K562 (cell line): ENCODE data around the gene CHRM1. TPM values are rescaled to one million over a fixed set of nuclear protein-coding genes. Genes with fewer than 3 reads are reported as not detected.

Source experiments
- DACH1 ChIP-seq: fragments of 450-650 bp; IDR thresholded peaks from 2 replicates; pipeline ENCODE4 v1.6.1; 2018; ENCODE audit not compliant: partially characterized antibody
- FOXP1 ChIP-seq: sonication (generic); formaldehyde crosslinking; IDR thresholded peaks from 2 replicates; pipeline ENCODE4 v1.8.0; 2022; ENCODE audit warnings: mild to moderate bottlenecking, missing genetic modification reagents
- L3MBTL2 ChIP-seq: fragments of 450-650 bp; IDR thresholded peaks from 2 replicates; pipeline ENCODE4 v1.6.1; 2016; ENCODE audit warnings: mild to moderate bottlenecking, moderate library complexity
- POLR3G ChIP-seq: IDR thresholded peaks from 2 replicates; pipeline ENCODE4 v1.6.1; 2011; ENCODE audit not compliant: insufficient read length, insufficient replicate concordance; ENCODE audit errors: extremely low read depth
- SIRT6 ChIP-seq: IDR thresholded peaks from one replicate; pipeline ENCODE4 v1.6.1; 2012; ENCODE audit warnings: low read depth, mild to moderate bottlenecking, control low read depth, inconsistent platforms, low read length, moderate library complexity
- SUPT5H ChIP-seq: fragments of 450-650 bp; IDR thresholded peaks from 2 replicates; pipeline ENCODE4 v1.6.1; 2016
- TEAD2 ChIP-seq: fragments of 450-650 bp; IDR thresholded peaks from 2 replicates; pipeline ENCODE4 v1.6.1; 2016; ENCODE audit warnings: missing genetic modification characterization, control low read depth, missing compliant biosample characterization
- TEAD4 ChIP-seq, 2 experiments: sonication (generic) in 1 of 2; formaldehyde crosslinking in 1 of 2; IDR thresholded peaks; 2 replicates each; pipeline versions ENCODE4 v1.6.1 to v1.8.0; 2012 to 2022; ENCODE audit warnings: borderline replicate concordance in 1 of 2, inconsistent platforms in 1 of 2, low read length in 1 of 2, mild to moderate bottlenecking in 1 of 2, missing genetic modification reagents in 1 of 2
- ZBTB7A ChIP-seq: IDR thresholded peaks from 2 replicates; pipeline ENCODE4 v1.6.1; 2011; ENCODE audit warnings: low read depth, mild to moderate bottlenecking, low read length, moderate library complexity, borderline replicate concordance; ENCODE audit not compliant: control insufficient read depth
- ZNF121 ChIP-seq: sonication (generic); formaldehyde crosslinking; conservative IDR thresholded peaks from 2 replicates; pipeline ENCODE4 v1.8.0; 2022; ENCODE audit warnings: missing genetic modification reagents
- ZNF239 ChIP-seq: fragments of 250-450 bp; sonication (Bioruptor Pico); IDR thresholded peaks from 2 replicates; pipeline ENCODE4 v1.4.0; 2020; ENCODE audit warnings: mild to moderate bottlenecking
- ZNF41 ChIP-seq: fragments of 250-450 bp; sonication (Bioruptor Pico); conservative IDR thresholded peaks from 2 replicates; pipeline ENCODE4 v1.4.0; 2020; ENCODE audit warnings: mild to moderate bottlenecking
- polyA plus RNA-seq, 8 experiments: library from polyadenylated mRNA; depleted of rRNA in 4 of 8; stranded (reverse) in 5 of 8; unstranded in 3 of 8; fragments of >200 nt; fragmentation: Nextera tagmentation in 2 of 8; fragmentation: Illumina TruSeq in 1 of 8; extraction: Ambion mirVana in 2 of 8; extraction: Trizol in 1 of 8; gene quantifications; 2 replicates each; pipeline versions ENCODE4 v1.2.1 to v1.2.3, GENCODE V29; 2011 to 2014; ENCODE audit warnings: inconsistent platforms in 1 of 8, missing spikeins in 1 of 8
- total RNA-seq, 7 experiments: library from RNA; depleted of rRNA in 6 of 7; stranded (reverse); fragments of >200 nt in 6 of 7; fragmentation: Illumina TruSeq in 2 of 7; extraction: Trizol in 2 of 7; gene quantifications; 2 replicates each; pipeline versions ENCODE4 v1.2.1 to v1.2.3, GENCODE V29; 2011 to 2021; ENCODE audit warnings: low replicate concordance in 1 of 7
- TF ChIP-seq, protein P1 (sequence below): fragments of 200-600 bp; sonication (generic); IDR thresholded peaks from one replicate; pipeline ENCODE4 v1.6.1; 2012; ENCODE audit warnings: mild to moderate bottlenecking, low read depth, low read length, inconsistent platforms
- TF ChIP-seq, protein P2 (sequence below): sonication (generic); formaldehyde crosslinking; IDR thresholded peaks from 2 replicates; pipeline ENCODE4 v1.8.0; 2022; ENCODE audit warnings: mild to moderate bottlenecking, missing genetic modification reagents, borderline replicate concordance

CHRM1 gene
- total and polyA plus RNA-seq, 9 of the 15 experiments (the other 6 are each of a cell fraction or from before 2014, with no cell fraction given), result not detected

DNA sequence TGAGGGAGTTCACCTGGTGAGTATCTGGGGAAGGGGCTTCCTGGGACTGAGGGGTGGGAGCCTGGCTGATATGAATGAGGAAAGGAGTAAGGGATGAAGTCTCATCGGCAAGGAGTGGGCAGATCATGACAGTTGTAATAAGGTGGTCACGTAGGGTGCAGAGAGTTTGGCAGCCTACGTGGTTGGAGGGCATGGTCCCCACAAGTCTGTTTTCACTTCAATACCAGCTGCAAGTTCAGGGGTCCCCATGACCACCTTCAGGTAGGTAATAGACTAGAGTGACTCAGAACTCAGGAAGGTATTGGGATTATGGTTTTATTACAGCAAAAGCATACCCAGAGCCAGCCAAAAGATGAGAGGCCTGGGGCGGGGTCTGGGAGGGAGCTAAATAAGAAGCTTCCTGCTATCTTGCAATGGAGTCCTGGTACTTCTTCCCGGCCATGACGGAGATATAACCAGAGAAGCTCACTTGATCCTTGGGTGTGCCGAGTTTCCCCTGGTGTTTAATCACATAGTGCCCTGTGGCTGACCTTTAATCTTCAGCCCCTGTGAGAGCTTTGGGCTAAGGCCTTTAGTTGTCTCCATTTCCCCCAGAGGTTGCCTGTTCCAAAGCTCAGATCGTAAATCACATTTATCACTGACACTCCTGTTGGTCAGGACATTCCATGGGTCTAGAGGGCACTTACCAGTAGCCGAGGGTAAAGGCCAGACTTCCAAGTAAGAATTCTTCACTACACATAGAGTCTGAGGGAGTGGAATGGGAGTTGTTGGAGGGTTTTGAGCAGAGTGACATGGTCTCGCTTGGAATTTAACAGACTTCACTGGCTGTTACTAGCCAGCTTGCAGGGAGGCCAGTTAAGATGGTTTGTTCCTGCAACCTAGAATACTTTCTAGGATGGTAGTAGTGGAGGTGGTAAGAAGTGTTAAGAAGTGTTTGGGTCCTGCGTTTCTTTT is 31.4 kb downstream of the CHRM1 start (continued):
- TF ChIP-seq, protein P1, sequence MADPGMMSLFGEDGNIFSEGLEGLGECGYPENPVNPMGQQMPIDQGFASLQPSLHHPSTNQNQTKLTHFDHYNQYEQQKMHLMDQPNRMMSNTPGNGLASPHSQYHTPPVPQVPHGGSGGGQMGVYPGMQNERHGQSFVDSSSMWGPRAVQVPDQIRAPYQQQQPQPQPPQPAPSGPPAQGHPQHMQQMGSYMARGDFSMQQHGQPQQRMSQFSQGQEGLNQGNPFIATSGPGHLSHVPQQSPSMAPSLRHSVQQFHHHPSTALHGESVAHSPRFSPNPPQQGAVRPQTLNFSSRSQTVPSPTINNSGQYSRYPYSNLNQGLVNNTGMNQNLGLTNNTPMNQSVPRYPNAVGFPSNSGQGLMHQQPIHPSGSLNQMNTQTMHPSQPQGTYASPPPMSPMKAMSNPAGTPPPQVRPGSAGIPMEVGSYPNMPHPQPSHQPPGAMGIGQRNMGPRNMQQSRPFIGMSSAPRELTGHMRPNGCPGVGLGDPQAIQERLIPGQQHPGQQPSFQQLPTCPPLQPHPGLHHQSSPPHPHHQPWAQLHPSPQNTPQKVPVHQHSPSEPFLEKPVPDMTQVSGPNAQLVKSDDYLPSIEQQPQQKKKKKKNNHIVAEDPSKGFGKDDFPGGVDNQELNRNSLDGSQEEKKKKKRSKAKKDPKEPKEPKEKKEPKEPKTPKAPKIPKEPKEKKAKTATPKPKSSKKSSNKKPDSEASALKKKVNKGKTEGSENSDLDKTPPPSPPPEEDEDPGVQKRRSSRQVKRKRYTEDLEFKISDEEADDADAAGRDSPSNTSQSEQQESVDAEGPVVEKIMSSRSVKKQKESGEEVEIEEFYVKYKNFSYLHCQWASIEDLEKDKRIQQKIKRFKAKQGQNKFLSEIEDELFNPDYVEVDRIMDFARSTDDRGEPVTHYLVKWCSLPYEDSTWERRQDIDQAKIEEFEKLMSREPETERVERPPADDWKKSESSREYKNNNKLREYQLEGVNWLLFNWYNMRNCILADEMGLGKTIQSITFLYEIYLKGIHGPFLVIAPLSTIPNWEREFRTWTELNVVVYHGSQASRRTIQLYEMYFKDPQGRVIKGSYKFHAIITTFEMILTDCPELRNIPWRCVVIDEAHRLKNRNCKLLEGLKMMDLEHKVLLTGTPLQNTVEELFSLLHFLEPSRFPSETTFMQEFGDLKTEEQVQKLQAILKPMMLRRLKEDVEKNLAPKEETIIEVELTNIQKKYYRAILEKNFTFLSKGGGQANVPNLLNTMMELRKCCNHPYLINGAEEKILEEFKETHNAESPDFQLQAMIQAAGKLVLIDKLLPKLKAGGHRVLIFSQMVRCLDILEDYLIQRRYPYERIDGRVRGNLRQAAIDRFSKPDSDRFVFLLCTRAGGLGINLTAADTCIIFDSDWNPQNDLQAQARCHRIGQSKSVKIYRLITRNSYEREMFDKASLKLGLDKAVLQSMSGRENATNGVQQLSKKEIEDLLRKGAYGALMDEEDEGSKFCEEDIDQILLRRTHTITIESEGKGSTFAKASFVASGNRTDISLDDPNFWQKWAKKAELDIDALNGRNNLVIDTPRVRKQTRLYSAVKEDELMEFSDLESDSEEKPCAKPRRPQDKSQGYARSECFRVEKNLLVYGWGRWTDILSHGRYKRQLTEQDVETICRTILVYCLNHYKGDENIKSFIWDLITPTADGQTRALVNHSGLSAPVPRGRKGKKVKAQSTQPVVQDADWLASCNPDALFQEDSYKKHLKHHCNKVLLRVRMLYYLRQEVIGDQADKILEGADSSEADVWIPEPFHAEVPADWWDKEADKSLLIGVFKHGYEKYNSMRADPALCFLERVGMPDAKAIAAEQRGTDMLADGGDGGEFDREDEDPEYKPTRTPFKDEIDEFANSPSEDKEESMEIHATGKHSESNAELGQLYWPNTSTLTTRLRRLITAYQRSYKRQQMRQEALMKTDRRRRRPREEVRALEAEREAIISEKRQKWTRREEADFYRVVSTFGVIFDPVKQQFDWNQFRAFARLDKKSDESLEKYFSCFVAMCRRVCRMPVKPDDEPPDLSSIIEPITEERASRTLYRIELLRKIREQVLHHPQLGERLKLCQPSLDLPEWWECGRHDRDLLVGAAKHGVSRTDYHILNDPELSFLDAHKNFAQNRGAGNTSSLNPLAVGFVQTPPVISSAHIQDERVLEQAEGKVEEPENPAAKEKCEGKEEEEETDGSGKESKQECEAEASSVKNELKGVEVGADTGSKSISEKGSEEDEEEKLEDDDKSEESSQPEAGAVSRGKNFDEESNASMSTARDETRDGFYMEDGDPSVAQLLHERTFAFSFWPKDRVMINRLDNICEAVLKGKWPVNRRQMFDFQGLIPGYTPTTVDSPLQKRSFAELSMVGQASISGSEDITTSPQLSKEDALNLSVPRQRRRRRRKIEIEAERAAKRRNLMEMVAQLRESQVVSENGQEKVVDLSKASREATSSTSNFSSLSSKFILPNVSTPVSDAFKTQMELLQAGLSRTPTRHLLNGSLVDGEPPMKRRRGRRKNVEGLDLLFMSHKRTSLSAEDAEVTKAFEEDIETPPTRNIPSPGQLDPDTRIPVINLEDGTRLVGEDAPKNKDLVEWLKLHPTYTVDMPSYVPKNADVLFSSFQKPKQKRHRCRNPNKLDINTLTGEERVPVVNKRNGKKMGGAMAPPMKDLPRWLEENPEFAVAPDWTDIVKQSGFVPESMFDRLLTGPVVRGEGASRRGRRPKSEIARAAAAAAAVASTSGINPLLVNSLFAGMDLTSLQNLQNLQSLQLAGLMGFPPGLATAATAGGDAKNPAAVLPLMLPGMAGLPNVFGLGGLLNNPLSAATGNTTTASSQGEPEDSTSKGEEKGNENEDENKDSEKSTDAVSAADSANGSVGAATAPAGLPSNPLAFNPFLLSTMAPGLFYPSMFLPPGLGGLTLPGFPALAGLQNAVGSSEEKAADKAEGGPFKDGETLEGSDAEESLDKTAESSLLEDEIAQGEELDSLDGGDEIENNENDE, result no peak
- TF ChIP-seq, protein P2, sequence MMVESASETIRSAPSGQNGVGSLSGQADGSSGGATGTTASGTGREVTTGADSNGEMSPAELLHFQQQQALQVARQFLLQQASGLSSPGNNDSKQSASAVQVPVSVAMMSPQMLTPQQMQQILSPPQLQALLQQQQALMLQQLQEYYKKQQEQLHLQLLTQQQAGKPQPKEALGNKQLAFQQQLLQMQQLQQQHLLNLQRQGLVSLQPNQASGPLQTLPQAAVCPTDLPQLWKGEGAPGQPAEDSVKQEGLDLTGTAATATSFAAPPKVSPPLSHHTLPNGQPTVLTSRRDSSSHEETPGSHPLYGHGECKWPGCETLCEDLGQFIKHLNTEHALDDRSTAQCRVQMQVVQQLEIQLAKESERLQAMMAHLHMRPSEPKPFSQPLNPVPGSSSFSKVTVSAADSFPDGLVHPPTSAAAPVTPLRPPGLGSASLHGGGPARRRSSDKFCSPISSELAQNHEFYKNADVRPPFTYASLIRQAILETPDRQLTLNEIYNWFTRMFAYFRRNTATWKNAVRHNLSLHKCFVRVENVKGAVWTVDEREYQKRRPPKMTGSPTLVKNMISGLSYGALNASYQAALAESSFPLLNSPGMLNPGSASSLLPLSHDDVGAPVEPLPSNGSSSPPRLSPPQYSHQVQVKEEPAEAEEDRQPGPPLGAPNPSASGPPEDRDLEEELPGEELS (CRISPR knock-in tag), result no peak
- no peak for TF ChIP-seq SIRT6
- TF ChIP-seq FOXP1 (CRISPR knock-in tag), result peak; percentile 33; the same call in 1 of the 2 replicates
- peak; percentile 78; the same call in 1 of the 2 replicates for TF ChIP-seq TEAD2 (tag)
- no peak; the same call in 1 of the 2 replicates for TF ChIP-seq ZNF41 (CRISPR knock-in tag)
- no peak for TF ChIP-seq POLR3G
- TF ChIP-seq ZNF121 (CRISPR knock-in tag), result no peak
- TF ChIP-seq ZBTB7A, result peak; percentile 71
- no peak for TF ChIP-seq DACH1
- peak; percentile 96 for TF ChIP-seq SUPT5H
- no peak for TF ChIP-seq ZNF239 (CRISPR knock-in tag)
- peak; percentile 91 for TF ChIP-seq TEAD4 (IDR thresholded peaks at IDR 0.05; ENCODE audit: low read length)
- no peak; the same call in 1 of the 2 replicates for TF ChIP-seq TEAD4 (CRISPR knock-in tag; IDR thresholded peaks at IDR 0.05; ENCODE audit: borderline replicate concordance)
- no peak for TF ChIP-seq L3MBTL2
